ENCODE measurements around the gene LRR1. TPM values are rescaled to one million over a fixed set of nuclear protein-coding genes. Genes with fewer than 3 reads are reported as not detected.

The LRR1 gene
- total and polyA plus RNA-seq, 2 of the 4 experiments (the other 2 are of a cell fraction): 11.6 to 20.8 TPM

GRCh38 chr14:49620182-49621113 is 21.7 kb downstream of the LRR1 start, which contains the start of the genes MGAT2 and RPL36AL (continued):
- TF ChIP-seq MAFK (IDR thresholded peaks at IDR 0.05; ENCODE audit: low read depth, low read length) (no peak), NFE2L2 (IDR thresholded peaks at IDR 0.05; ENCODE audit: low read depth, low read length) (no peak), SMC3 (IDR thresholded peaks at IDR 0.05; ENCODE audit: low read depth, low read length) (no peak)
